Osteoblast (primary cell): ENCODE measurements around the gene ANKRD36. TPM values are rescaled to one million over a fixed set of nuclear protein-coding genes. Genes with fewer than 3 reads are reported as not detected.
"Not testable (repeated sequence)": the region's sequence is repeated elsewhere in the genome, so short reads cannot be mapped to it uniquely, and the experiment has no call there.

Experiments used
- DNase-seq: peaks from one replicate; pipeline ENCODE4 v3.0.0; 2011; ENCODE audit warnings: low spot score, mixed read lengths; ENCODE audit not compliant: insufficient read length; ENCODE audit errors: missing footprints
- H2AFZ ChIP-seq: 2 replicates; pipeline ENCODE4 v1.6.0; 2011; ENCODE audit warnings: mild to moderate bottlenecking, low read length
- H3K27ac ChIP-seq: 2 replicates; pipeline ENCODE4 v1.5.1; 2011; ENCODE audit warnings: mild to moderate bottlenecking, low read depth, low read length, moderate library complexity
- H3K27me3 ChIP-seq: 2 replicates; pipeline ENCODE4 v1.6.0; 2012; ENCODE audit warnings: mild to moderate bottlenecking, control low read depth, inconsistent platforms, low read length, moderate library complexity; ENCODE audit not compliant: insufficient read depth
- H3K36me3 ChIP-seq: 2 replicates; pipeline ENCODE4 v1.5.1; 2011; ENCODE audit warnings: mild to moderate bottlenecking, low read length, control low read depth, moderate library complexity; ENCODE audit not compliant: insufficient read depth
- H3K4me1 ChIP-seq: 2 replicates; pipeline ENCODE4 v1.5.1; 2011; ENCODE audit warnings: mild to moderate bottlenecking, low read length, control low read depth, moderate library complexity; ENCODE audit not compliant: insufficient read depth
- H3K4me2 ChIP-seq: 2 replicates; pipeline ENCODE4 v1.6.0; 2011; ENCODE audit warnings: mild to moderate bottlenecking, low read length; ENCODE audit not compliant: insufficient read depth
- H3K4me3 ChIP-seq: fragments of 200-600 bp; sonication (generic); 3 replicates; pipeline ENCODE4 v1.5.1; 2012; ENCODE audit warnings: mild to moderate bottlenecking, low read length, inconsistent platforms; ENCODE audit not compliant: insufficient read depth
- H3K79me2 ChIP-seq: 2 replicates; pipeline ENCODE4 v1.6.0; 2012; ENCODE audit warnings: mild to moderate bottlenecking, low read length, control low read depth, inconsistent platforms; ENCODE audit not compliant: insufficient read depth
- H3K9me3 ChIP-seq: 2 replicates; pipeline ENCODE4 v1.5.1; 2011; ENCODE audit warnings: low read depth, low read length, control low read depth
- H4K20me1 ChIP-seq: 2 replicates; pipeline ENCODE4 v1.6.0; 2012; ENCODE audit warnings: mild to moderate bottlenecking, low read length, control low read depth; ENCODE audit not compliant: insufficient read depth
- CTCF ChIP-seq: IDR thresholded peaks from 2 replicates; pipeline ENCODE4 v1.5.1; 2011; ENCODE audit warnings: mild to moderate bottlenecking, low read depth, low read length, moderate library complexity; ENCODE audit errors: extremely low read depth
- small RNA-seq: library from RNA; depleted of rRNA; stranded (forward); fragments of <200 nt; gene quantifications from one replicate; pipeline ENCODE3, GENCODE V24; 2012
- total RNA-seq: library from RNA; depleted of rRNA; stranded (reverse); fragments of >200 nt; gene quantifications from 2 replicates; pipeline ENCODE4 v1.2.3, GENCODE V29; 2012

Gene ANKRD36
- total RNA-seq, 1 donor = 27.9 TPM

- Histone ChIP-seq H4K20me1 (no peaks in the 10 kb centered on the region), H3K4me3 (no peak overlapping the region), H3K27ac (no peak overlapping the region), H3K9me3 (no peaks in the 10 kb centered on the region), H2AFZ (no peak overlapping the region), H3K4me1 (no peaks in the 10 kb centered on the region), H3K27me3 (no peaks in the 10 kb centered on the region), H3K79me2 (no peaks in the 10 kb centered on the region), H3K36me3 (no peaks in the 10 kb centered on the region), H3K4me2 (no peak overlapping the region)
- TF ChIP-seq CTCF = no peak
- DNase-seq = no peak
These were observed 154.6 kb downstream of the ANKRD36 start for GRCh38 chr2:97267411-97268074.

GRCh38 chr2:97268075-97268591 is 155.2 kb downstream of the ANKRD36 start:
- not testable (repeated sequence) for H3K36me3 ChIP-seq, H3K27ac ChIP-seq, H3K27me3 ChIP-seq, H3K79me2 ChIP-seq, H3K4me3 ChIP-seq, H3K4me2 ChIP-seq, H3K4me1 ChIP-seq, DNase-seq, H3K9me3 ChIP-seq, H2AFZ ChIP-seq, H4K20me1 ChIP-seq

- DNase-seq, H3K27me3 ChIP-seq, H3K4me3 ChIP-seq, H3K36me3 ChIP-seq, H3K9me3 ChIP-seq, H4K20me1 ChIP-seq, H2AFZ ChIP-seq, H3K27ac ChIP-seq, H3K79me2 ChIP-seq, H3K4me1 ChIP-seq, H3K4me2 ChIP-seq: not testable (repeated sequence)
These were observed 163.4 kb downstream of the ANKRD36 start for GRCh38 chr2:97276232-97276798.

- DNase-seq, H3K9me3 ChIP-seq, H4K20me1 ChIP-seq, H3K27me3 ChIP-seq, H3K4me2 ChIP-seq, H3K27ac ChIP-seq, H3K4me1 ChIP-seq, H2AFZ ChIP-seq, H3K4me3 ChIP-seq, H3K79me2 ChIP-seq, H3K36me3 ChIP-seq: not testable (repeated sequence)
These were observed 172.2 kb downstream of the ANKRD36 start for GRCh38 chr2:97285187-97285586.

GRCh38 chr2:97293687-97294086 is 180.7 kb downstream of the ANKRD36 start:
- not testable (repeated sequence) for H3K36me3 ChIP-seq, H2AFZ ChIP-seq, H3K27ac ChIP-seq, DNase-seq, H4K20me1 ChIP-seq, H3K79me2 ChIP-seq, H3K4me3 ChIP-seq, H3K9me3 ChIP-seq, H3K27me3 ChIP-seq, H3K4me1 ChIP-seq, H3K4me2 ChIP-seq

Small RNA genes within 50 kb of the gene (small RNA-seq; reads per million reads assigned to genes)
- not detected for gene RN7SL313P

Other genes with a start within 250 kb of the ANKRD36 start
- 28.0 and 29.7 TPM in 2 replicates for gene SEMA4C, start 243.1 kb upstream of the ANKRD36 start, total RNA-seq
- gene FAM178B, start 126.6 kb upstream of the ANKRD36 start, total RNA-seq = under 0.01 TPM in 1 of 2 replicates, not detected in the other
- 1.1 and 1.2 TPM in 2 replicates for gene FAHD2B, start 18.3 kb upstream of the ANKRD36 start, total RNA-seq